HG03139 (cell line): ENCODE results near the gene SIGLEC10.
A peak's percentile ranks its signal among the peaks of the same experiment; 100 is the strongest.
"Not testable (repeated sequence)": the region's sequence is repeated elsewhere in the genome, so short reads cannot be mapped to it uniquely, and the experiment has no call there.

Experiments used
- ATAC-seq: cut with Tn5 transposase; IDR thresholded peaks from one replicate; pipeline ENCODE4 v1.9.1; 2021; ENCODE audit not compliant: unreplicated experiment

Gene SIGLEC10, protein sequence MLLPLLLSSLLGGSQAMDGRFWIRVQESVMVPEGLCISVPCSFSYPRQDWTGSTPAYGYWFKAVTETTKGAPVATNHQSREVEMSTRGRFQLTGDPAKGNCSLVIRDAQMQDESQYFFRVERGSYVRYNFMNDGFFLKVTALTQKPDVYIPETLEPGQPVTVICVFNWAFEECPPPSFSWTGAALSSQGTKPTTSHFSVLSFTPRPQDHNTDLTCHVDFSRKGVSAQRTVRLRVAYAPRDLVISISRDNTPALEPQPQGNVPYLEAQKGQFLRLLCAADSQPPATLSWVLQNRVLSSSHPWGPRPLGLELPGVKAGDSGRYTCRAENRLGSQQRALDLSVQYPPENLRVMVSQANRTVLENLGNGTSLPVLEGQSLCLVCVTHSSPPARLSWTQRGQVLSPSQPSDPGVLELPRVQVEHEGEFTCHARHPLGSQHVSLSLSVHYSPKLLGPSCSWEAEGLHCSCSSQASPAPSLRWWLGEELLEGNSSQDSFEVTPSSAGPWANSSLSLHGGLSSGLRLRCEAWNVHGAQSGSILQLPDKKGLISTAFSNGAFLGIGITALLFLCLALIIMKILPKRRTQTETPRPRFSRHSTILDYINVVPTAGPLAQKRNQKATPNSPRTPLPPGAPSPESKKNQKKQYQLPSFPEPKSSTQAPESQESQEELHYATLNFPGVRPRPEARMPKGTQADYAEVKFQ

GRCh38 chr19:51417107-51417809 lies at the start of gene SIGLEC10:
Gene SIGLEC10, minus strand, starts transcription at chr19:51417642. Its CDS starts 61 bp downstream, at chr19:51417581.
- peak; percentile 68 for ATAC-seq

GRCh38 chr19:51466723-51467122 lies 49.3 kb upstream of the SIGLEC10 start:
- ATAC-seq = no peak

DNA sequence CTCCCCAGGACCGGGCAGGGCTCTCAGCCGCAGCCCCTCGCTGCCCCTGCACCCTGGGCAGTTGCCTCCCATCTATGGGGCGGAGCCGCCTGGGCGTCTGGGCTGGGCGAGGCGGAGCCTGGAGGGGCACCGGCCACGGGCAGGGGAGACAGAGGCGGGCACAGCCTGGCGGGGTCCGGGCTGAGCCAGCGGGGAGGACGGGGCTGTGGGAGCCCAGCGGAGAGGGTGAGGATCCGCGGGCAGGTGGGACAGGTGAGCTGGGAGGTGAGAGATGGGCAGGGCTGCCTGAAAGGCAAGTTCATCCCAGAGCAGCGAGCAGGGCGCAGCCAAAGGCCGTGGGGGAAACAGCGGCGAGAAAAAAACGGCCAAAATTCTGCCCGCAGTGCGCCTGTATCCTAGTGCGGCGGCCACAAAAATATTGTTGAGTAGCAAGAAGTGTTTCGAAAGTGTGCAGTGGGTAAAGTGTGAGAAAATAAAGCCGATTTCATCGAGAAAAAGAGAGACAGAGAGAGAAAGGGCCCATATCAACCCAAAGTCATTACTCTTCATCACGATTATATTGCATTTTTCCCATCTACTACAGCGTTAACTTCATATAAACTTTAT lies 46.6 kb upstream of the SIGLEC10 start:
- not testable (repeated sequence) for ATAC-seq

- no peak for ATAC-seq
These were observed 45.2 kb upstream of the SIGLEC10 start for GRCh38 chr19:51462681-51463080.

DNA sequence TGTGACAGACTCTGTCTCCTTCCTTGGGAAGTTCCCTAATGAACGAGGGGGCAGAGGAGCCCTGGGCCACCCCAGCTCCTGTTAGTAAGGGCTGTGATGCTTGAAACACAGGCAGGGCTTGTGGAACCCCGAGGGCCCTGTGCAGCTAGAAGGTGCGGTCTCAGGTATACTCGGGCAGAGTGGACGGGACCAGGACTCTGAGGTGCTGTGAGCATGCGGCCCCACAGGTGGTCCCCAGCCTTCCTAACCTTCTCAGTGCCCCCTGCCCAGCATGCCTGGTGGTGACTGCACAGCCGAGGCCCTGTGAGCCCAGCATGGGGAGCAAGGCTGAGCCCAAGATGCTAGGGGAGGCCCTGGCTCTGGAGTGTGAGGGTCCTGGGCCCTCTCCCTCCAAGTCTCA lies 44.8 kb upstream of the SIGLEC10 start:
- ATAC-seq = no peak

DNA sequence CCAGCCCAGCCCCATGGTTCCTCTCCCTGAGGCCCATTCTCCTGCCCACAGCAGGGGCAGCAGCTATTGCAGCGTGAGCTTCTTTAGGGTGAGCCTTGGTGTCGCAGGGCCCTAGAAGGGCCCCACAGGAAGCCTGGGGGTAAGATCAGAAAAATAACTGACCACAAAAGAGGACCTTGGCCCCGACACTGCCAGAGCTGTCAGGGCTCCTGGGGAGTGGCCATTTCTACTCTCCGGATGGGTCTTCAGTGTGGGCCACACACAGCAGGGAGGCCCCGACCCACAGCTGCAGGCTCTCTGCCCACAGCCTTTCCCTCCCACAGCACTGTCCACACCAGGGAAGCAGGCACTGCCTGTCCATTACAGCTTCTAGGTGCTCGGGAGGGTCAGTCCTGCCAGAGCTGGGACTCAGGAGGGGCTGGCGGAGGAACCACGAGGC lies 44.3 kb upstream of the SIGLEC10 start:
- ATAC-seq = no peak

- no peak for ATAC-seq
These were observed 42.9 kb upstream of the SIGLEC10 start for GRCh38 chr19:51460164-51460992.

GRCh38 chr19:51458899-51459505 lies 41.6 kb upstream of the SIGLEC10 start:
- ATAC-seq = no peak

DNA sequence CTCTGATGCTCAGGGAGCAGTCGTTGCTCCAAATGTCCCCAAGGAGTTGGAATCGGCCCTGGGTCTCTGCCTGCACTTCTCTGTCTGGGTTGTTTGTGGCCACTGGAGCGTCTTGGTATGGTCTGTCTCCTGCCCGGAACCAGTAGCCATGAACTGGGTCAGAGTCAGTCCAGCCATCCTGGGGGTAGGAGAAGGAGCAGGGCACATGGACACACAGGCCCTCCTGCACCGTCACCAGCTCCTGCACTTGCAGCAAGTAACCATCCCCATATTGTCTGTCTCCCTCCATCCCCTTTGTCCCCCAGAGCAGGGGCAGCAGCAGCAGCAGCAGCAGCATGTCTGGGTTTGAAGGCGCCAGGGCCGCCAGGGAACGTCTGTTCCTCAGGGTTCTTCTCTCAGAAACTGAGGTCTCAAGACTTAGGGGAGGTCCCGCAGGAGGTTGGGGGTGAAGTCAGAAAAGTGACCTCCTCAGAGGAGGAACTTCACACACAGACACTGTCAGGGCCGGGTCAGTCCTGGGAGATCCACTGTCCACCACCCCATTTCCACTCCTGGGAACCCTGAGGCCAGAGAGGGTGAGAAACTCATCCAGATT lies 40.7 kb upstream of the SIGLEC10 start, which contains the start of gene SIGLEC8:
Gene SIGLEC8 (minus strand): TSS at position 404 of the 595 bp plus-strand sequence. CDS start 67 bp downstream, at position 337.
- no peak for ATAC-seq

- ATAC-seq = no peak
These were observed 40.0 kb upstream of the SIGLEC10 start for GRCh38 chr19:51457351-51458013.

- no peak for ATAC-seq
These were observed 39.3 kb upstream of the SIGLEC10 start for GRCh38 chr19:51456541-51457290.

GRCh38 chr19:51450730-51451307 lies 33.4 kb upstream of the SIGLEC10 start:
- no peak for ATAC-seq

DNA sequence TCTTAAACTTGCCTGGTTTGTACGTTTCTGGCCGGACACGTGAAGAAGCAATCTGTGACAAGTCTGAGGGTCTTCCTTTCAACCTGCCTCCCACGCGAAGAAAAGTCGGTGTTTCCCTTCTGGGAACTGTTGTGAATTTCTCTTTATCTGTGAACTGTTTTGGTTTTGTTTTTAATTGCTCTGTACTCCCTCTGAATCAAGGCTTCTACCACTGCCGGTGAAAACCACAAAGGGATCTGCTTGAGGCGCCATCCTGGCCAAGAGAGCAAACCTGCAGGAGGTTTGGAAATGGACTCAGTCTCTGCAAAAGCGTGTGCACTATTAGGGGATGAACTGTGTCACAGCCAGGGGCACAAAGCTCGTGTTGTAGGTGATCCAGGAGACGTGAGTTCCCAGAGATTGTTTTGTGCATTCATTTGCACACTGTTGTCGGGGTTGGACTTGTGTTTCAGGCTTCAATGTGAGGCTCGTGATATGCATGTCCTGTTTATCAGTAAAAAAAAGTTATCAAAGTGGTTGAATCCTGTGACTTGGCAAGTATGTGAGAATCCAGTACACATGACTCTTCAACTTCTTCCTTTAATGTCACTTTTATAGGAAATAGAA lies 31.1 kb upstream of the SIGLEC10 start:
- ATAC-seq = no peak

GRCh38 chr19:51448011-51448410 lies 30.6 kb upstream of the SIGLEC10 start:
- no peak for ATAC-seq

- ATAC-seq = not testable (repeated sequence)
These were observed 30.1 kb upstream of the SIGLEC10 start for GRCh38 chr19:51447510-51447909.

- peak; percentile 83 for ATAC-seq
These were observed 24.3 kb upstream of the SIGLEC10 start for GRCh38 chr19:51441410-51442390.
